AG04450 (cell line): Measurements from ENCODE around the gene AGFG1. TPM values are rescaled to one million over a fixed set of nuclear protein-coding genes. Genes with fewer than 3 reads are reported as not detected.

ENCODE experiments used
- CTCF ChIA-PET: fragments of 300-600, 350-600 bp; formaldehyde crosslinking; extraction: SDS; loops from one replicate; lab custom pipeline; 2022; ENCODE audit warnings: antibody characterized with exemption, inconsistent platforms; lab: Charles Lee
- POLR2A ChIA-PET: fragments of 350-600 bp; formaldehyde crosslinking; extraction: SDS; loops from one replicate; lab custom pipeline; 2021; ENCODE audit warnings: antibody characterized with exemption, inconsistent platforms; lab: Yijun Ruan, JAX
- DNase-seq: peaks from one replicate; pipeline ENCODE4 v3.0.0-alpha.2; 2011; ENCODE audit warnings: low read depth, low spot score
- H3K27ac ChIP-seq: one replicate; pipeline ENCODE4 v1.5.1; 2012; ENCODE audit warnings: low read depth, low read length, control low read depth
- H3K27me3 ChIP-seq: one replicate; pipeline ENCODE4 v1.6.0; 2012; ENCODE audit warnings: low read length; ENCODE audit not compliant: control insufficient read depth, insufficient read depth
- H3K4me3 ChIP-seq: 2 replicates; pipeline ENCODE4 v1.5.1; 2011; ENCODE audit warnings: mild to moderate bottlenecking, low read depth, low read length, control low read depth
- H3K9me3 ChIP-seq: 2 replicates; pipeline ENCODE4 v1.5.1; 2012; ENCODE audit warnings: low read length; ENCODE audit not compliant: control insufficient read depth, insufficient read depth
- polyA plus RNA-seq: library from polyadenylated mRNA; depleted of rRNA; stranded (reverse); fragments of >200 nt; gene quantifications from 2 replicates; pipeline ENCODE4 v1.2.3, GENCODE V29; 2011
- TF ChIP-seq, protein P1 (sequence below): IDR thresholded peaks from 2 replicates; pipeline ENCODE4 v1.5.1; 2011; ENCODE audit warnings: low read depth, low read length, control low read depth, inconsistent platforms

AGFG1 gene
- polyA plus RNA-seq, 1 experiment: 139 TPM

GRCh38 chr2:227503433-227504406, 31.8 kb downstream of the AGFG1 start:
- DNase-seq: no peak
- Histone ChIP-seq H3K9me3 (no peaks in the 10 kb centered on the region), H3K27ac (no peak overlapping the region), H3K4me3 (no peak overlapping the region), H3K27me3 (no peaks in the 10 kb centered on the region)
- POLR2A ChIA-PET: no interaction called here
- CTCF ChIA-PET: no interaction called here
- TF ChIP-seq, protein P1, sequence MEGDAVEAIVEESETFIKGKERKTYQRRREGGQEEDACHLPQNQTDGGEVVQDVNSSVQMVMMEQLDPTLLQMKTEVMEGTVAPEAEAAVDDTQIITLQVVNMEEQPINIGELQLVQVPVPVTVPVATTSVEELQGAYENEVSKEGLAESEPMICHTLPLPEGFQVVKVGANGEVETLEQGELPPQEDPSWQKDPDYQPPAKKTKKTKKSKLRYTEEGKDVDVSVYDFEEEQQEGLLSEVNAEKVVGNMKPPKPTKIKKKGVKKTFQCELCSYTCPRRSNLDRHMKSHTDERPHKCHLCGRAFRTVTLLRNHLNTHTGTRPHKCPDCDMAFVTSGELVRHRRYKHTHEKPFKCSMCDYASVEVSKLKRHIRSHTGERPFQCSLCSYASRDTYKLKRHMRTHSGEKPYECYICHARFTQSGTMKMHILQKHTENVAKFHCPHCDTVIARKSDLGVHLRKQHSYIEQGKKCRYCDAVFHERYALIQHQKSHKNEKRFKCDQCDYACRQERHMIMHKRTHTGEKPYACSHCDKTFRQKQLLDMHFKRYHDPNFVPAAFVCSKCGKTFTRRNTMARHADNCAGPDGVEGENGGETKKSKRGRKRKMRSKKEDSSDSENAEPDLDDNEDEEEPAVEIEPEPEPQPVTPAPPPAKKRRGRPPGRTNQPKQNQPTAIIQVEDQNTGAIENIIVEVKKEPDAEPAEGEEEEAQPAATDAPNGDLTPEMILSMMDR: no peak

GRCh38 chr2:227504700-227505099, 32.7 kb downstream of the AGFG1 start:
- ChIA-PET POLR2A (no interaction called here), CTCF (interaction anchor here (1.2 kb wide), 2 partner anchors 15 to 385 kb away, joined by 3 to 4 read pairs; no protein-coding TSS in a partner anchor)
- no peaks in the 10 kb centered on the region for H3K9me3 ChIP-seq
- DNase-seq: no peak
- no peak overlapping the region for H3K27ac ChIP-seq
- H3K4me3 ChIP-seq: no peak overlapping the region
- TF ChIP-seq, protein P1: no peak
- no peaks in the 10 kb centered on the region for H3K27me3 ChIP-seq

GRCh38 chr2:227506456-227506855, 34.5 kb downstream of the AGFG1 start:
- no peak for DNase-seq
- TF ChIP-seq, protein P1: no peak
- no peaks in the 10 kb centered on the region for H3K9me3 ChIP-seq
- POLR2A ChIA-PET: interaction anchor here (0.6 to 0.7 kb wide), 2 partner anchors 10 to 47 kb away, joined by 4 to 7 read pairs; no protein-coding TSS in a partner anchor
- CTCF ChIA-PET: interaction anchor here (0.6 kb wide), 1 partner anchor 132 kb away, joined by 3 read pairs; no protein-coding TSS in a partner anchor
- no peak overlapping the region for H3K4me3 ChIP-seq
- no peaks in the 10 kb centered on the region for H3K27me3 ChIP-seq
- H3K27ac ChIP-seq: no peak overlapping the region

GRCh38 chr2:227507963-227508362, 36.0 kb downstream of the AGFG1 start:
- DNase-seq: no peak
- no peaks in the 10 kb centered on the region for H3K27me3 ChIP-seq
- TF ChIP-seq, protein P1: no peak
- CTCF ChIA-PET: interaction anchor here (0.6 to 0.9 kb wide), 3 partner anchors 35 to 259 kb away, joined by 3 to 4 read pairs (median 3); no protein-coding TSS in a partner anchor
- POLR2A ChIA-PET: no interaction called here
- H3K27ac ChIP-seq: no peak overlapping the region
- H3K4me3 ChIP-seq: no peak overlapping the region
- no peaks in the 10 kb centered on the region for H3K9me3 ChIP-seq

DNA sequence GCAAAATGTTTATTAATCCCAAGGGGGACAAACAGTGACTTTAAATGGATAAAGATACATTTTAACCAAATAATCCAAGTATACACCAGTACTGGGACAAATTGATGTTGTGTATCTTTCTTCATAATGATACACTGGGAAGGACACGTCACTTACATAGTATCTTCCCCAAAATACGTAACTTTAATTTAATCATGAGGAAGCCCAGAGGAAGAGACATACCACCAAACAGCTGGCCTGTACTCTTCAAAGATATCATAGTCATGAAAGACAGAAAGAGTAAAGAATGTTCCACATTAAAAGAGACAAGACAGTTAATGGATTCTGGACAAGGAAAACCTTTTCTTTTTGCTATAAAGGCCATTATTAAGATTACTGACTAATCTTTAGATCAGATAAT, 37.1 kb downstream of the AGFG1 start:
- TF ChIP-seq, protein P1: no peak
- POLR2A ChIA-PET: no interaction called here
- no peak for DNase-seq
- H3K27me3 ChIP-seq: no peaks in the 10 kb centered on the region
- H3K27ac ChIP-seq: no peak overlapping the region
- CTCF ChIA-PET: no interaction called here
- no peaks in the 10 kb centered on the region for H3K9me3 ChIP-seq
- H3K4me3 ChIP-seq: no peak overlapping the region
